Fibroblast of skin of left quadriceps (primary cell): ENCODE results near the gene JAK3.
"Not testable (repeated sequence)": the region's sequence is repeated elsewhere in the genome, so short reads cannot be mapped to it uniquely, and the experiment has no call there.

Experiments used
- DNase-seq, 2 experiments: peaks; one replicate each; pipeline ENCODE4 v3.0.0-alpha.2; 2013; ENCODE audit warnings: low read depth in 2 of 2

The JAK3 gene

DNA sequence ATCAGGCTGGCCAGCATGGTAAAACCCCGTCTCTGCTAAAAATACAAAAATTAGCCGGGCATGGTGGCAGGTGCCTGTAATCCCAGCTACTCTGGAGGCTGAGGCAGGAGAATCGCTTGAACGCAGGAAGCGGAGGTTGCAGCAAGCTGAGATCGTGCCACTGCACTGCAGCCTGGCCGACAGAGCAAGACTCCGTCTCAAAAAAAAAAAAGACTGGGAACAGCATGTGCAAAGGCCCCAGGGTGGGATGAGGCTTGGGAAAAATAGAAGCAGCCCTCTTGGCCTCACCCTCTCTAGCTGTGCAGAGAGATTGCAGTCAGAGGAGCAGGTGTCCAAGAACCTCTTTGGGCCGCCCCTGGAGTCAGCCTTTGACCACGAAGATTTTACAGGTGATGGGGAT lies 69.9 kb downstream of the JAK3 start:
- not testable (repeated sequence) for DNase-seq

DNA sequence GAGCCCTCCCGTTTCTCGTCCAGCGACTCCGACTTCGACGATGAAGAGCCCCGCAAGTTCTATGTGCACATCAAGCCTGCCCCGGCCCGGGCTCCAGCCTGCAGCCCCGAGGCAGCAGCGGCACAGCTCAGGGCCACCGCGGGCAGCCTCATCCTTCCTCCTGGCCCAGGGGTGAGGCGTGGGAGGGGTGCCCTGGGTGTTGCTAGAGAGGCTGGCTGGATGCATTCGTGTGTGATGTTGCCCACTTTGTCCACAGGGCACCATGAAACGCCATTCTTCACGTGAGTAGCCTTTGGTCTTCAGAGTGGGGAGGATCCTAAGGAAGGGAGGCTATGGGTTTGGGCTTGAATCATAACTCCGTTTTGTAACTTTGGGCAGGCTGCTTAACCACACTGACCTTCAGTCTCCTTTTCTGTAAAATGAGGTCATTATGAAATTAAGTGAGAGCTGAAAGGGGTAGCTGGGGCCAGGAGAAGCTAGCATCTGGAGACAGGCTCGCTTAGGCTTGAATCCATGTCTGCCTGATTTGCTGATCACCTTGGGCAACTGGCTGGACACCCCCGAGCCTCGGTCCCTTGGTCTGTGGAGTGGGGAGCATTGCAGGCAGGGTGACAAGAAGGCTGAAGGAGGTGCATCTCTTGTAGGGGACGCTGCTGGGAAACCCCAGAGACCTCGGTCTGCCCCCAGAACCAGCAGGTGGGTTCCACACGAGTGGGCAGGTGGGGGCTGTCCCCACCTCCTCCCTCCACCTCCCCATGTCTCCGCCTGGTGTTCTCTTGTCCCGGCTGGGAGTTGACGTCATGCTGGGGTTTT lies 71.6 kb downstream of the JAK3 start:
- DNase-seq, result no peak

DNA sequence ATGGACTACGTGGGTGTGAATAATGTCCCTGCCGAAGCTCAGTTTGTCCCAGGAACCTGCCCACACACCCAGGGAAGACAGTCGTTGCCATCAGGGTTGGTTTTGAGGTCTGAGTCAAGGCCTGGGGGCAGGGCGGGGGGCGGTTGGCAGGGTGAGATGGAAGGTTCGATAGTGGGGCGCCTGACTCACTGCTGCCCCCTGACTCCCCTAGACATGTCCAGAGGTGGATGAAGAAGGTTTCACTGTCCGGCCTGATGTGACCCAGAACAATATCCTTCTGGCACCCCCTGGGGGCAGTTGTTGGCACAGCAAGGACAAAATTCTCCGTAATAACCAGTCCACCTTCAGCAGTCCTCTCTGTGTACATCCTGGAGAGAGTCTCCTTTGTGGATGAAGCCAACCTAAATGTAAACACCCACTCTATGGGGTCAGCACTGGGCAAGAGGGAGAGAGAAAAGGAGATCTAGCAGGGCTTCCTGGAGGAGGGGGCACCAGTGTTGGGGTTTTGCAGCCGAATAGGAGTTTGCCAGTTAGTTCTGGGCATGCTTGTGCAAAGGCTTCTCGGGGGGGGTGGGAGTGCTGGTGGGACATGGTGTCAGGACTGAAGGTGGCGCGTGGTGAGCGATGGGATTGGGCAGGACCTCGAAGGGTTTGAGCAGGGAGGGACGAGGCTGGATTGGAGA lies 72.4 kb downstream of the JAK3 start:
- DNase-seq, result no peak
